Prostate gland (tissue), 2 donors: ENCODE results near the gene RBKS.

Experiments
- CTCF ChIP-seq, 4 experiments: fragments of 200-600 bp in 2 of 4; fragments of 450-650 bp in 2 of 4; sonication (generic) in 2 of 4; IDR thresholded peaks; 1 replicate in 3 of 4; 2 replicates in 1 of 4; pipeline ENCODE4 v1.5.1; 2016 to 2019; ENCODE audit warnings: antibody characterized with exemption in 4 of 4, mild to moderate bottlenecking in 2 of 4, moderate library complexity in 2 of 4
- POLR2A ChIP-seq: fragments of 450-650 bp; IDR thresholded peaks from one replicate; pipeline ENCODE4 v1.6.1; 2016; ENCODE audit warnings: antibody characterized with exemption, mild to moderate bottlenecking
- POLR2AphosphoS5 ChIP-seq: sonication (generic); formaldehyde crosslinking; IDR thresholded peaks from one replicate; pipeline ENCODE4 v1.6.1; 2017; ENCODE audit warnings: antibody characterized with exemption

- TF ChIP-seq CTCF (IDR thresholded peaks at IDR 0.05) (no peak), POLR2AphosphoS5 (no peak), POLR2A (no peak)
Observed at GRCh38 chr2:27829791-27830190, 60.4 kb downstream of the RBKS start.
